GM18867 (cell line): ENCODE results near the gene CNTFR.

Experiments used
- ATAC-seq: cut with Tn5 transposase; IDR thresholded peaks from one replicate; pipeline ENCODE4 v1.9.1; 2021; ENCODE audit warnings: mild to moderate bottlenecking, moderate library complexity; ENCODE audit not compliant: unreplicated experiment

Gene CNTFR

DNA sequence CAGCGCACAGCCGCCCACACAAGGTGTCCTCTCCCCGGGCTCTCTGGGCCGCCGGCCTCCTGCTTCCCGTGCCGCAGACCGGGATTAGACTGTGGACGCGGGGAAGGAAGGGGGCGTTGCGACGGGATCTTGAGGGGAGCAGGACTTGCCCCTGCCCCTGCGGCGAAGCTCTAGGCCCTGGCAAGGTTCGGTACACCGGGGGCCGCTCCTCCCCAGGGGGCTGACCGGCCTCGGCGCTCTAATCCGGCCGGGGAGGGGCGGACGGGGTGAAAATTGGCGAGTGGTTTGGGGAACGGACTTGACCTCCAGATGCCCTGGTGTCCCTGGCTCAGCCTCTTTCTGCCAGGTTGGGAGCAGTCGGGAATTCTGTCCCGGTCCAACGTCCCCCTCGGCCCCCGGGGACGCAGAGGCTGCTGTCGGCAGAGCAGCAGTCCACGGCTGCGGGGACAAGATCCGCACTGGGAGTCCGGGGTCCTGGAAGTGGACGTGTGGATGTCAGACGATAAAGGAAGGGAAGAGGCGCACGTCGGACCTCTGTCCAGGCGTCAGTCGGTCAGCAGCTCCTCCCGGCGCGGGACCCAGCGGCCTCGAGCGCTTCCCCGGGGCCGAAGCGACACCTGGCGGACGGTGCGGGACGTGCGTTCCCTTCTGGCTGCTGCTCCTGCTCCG lies 1.9 kb upstream of the CNTFR start:
- ATAC-seq, result no peak

DNA sequence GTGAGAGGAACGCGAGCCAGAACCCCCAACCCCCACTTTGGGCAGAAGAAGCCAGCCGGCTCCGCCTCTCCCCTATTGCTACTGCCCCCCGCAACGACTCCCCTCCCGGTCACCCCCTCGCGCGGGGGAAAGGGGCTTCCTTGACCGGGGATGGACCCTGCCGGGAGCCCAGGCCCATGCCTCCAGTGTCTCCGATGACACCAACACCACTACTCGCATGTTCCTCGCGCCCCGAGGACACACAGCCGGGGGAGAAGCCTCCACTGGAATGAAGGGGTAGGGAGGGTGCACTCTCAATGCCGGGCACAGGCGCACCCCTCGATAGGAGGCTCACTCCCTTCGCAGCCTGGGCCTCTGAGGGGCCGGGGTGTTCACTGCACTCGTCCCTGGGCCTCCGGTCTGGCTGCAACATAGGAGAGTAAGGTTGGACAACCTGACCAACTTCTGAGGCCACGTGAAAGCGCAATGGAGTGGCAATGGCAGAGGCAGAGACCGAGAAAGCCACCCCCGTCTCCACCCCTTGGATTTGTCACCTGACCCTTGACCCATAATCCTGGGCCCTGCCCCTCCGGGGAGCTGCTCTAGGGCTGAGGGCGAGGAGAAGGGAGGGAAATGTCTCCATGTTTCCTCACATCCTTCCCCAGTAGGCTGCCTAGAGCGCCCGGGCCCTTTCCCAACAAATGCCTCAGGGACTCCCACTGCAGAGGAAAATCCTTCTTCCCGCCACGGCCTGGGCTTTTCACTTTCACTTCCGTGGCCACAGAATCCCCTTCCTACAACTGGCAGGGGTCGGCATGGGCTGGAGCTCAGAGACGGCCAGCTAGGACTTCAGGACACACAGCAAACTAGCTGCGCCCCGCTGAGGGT lies 1.1 kb upstream of the CNTFR start:
- ATAC-seq, result no peak

DNA sequence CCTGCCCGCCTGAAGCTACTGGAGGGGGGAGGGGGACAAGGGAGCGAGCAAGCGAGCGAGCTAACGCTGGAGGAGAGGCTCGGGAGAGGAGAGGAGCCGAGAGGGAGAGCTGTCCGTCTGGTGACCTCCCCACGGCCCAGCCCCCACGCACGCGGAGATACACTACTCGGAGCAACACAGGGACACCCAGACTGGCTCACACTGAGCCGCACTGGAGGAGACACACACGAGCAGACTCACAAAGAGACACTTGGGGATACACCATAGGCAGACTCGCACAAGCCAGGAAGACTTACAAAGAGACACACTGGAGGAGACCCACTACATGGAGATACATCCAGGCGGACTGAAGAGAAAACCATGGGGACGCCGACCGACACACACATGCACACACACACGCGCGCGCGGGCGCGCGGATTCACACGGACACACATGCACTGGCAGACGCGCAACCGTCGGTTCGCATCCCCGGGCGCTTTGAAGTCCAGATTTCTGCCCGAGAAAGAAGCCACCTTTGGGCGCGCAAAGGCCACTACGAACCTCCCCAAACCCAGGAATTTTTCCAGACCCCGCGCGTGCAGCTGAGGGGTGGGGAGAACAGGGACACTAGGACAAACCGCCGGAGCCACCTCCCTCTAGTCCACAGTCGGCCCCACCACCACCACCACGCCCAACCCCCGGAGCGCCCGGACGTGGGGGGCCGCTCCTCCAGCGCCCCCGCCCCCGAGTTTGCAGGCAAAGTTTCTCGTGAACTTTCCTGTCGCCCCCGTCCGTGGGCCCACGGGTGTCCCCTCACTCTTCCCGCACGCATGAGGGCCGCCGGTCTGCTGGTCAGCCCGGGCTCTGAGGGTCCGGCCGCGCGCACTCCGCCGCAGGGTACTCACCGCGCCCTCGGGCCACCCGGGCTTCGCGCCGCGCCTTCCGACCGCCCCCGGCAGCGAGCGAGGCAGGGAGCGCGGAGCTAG lies 571 bp downstream of the CNTFR start:
- ATAC-seq, result no peak

DNA sequence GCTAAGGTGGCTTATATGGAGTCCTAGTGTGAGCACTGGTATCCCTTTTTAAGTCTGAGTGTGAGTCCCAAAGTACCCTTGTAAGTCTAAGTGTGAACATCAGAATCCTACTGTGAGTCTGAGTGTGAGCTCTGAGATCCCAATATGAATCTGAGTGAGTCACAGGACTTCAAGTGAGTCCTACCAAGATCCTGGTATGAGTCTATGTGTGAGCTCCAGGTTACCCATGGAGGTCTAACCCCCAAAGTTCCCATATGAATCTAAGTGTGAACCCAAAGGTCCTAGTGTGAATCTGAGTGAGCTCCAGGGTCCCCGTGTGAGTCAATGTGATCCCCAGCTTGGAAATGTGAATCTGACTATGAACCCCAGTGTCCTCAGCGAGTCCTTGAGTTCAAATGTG lies 2.3 kb downstream of the CNTFR start:
- no peak for ATAC-seq

DNA sequence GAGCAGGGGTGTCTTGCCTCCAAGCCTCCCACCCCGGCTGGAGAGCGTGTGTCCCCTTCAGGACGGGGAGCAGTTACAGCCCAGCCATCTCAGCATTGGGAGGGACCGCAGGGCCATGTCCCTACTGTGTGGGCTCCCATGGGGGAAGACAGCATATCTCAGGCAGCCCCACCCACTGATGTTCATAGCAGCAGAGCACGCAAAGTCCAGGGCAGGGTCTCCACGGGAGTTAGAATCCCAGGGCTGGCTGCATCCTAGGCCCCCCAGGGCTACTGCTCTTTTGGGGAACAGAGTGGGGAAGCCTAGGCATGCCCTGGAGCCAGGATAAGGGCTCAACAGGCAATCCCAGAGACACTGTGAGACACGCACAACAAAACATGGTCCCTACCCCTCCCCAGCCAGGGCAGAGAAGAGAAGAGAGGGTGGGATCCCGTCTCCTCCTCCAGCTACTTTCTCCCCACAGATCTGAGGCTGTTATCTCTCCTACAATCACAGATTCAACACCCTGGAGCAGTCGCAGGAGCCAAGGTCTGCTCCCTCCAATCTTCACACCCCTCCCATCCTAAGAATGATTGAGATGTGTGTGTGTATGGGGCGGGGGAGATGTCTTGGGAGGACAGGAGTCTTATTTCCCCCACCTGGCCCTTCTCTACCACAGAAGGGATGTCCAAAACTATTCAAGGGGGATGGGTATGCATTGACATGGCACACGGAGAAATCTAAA lies 3.4 kb downstream of the CNTFR start:
- no peak for ATAC-seq

DNA sequence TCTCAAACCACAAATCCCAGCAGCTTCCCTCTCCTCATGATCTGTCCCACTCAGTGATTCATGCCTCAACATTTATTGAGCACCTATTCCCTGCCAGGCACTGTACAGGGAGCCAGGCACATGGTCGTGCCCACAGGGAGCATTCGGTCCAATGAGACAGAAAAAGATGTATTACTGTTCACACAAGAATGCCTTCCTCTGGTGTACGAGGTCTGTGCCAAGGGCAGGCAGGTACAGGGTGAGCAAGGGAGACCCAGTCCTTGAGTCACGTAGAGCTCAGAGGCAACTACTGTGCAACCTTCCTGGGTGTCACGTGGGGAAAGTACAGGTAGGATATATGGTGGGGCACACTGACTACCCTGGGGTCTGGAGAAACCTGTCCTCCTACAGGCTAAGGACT lies 4.6 kb downstream of the CNTFR start:
- no peak for ATAC-seq

DNA sequence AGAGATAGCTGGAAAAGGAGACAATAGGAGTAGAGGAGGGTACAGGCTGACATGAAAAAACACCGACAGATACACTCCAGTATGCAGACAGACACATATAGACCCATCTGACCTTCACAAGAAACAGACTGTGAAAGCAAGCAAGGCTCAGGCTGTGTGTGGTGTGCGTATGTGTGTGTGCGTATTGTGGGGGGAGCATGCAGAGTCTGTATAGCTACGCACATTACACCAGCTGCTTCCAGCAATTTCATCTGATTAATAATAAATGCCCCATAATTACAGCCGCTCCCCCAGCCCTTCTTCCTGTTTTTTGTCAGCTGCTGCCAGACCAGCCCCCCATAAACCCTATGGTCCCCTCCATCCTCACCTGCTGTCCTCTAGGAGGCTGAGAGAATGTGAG lies 6.7 kb downstream of the CNTFR start:
- ATAC-seq, result no peak

DNA sequence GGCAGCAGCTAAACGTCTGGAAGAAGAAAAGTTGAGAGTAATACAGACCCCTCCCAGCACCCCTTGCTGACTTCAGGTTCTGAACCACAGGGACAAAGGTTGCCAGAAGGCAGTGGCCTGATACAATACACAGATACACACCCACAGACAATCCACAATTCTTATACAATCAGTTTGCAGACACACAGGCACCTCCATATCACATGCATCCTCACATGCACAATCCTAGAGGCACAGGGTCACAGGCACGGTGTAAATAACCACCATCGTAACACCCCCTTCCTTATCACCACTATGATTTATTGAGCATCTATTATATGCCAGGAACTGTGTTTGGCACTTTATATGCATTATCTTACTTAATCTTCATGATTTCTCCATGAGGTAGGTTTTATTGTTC lies 8.2 kb downstream of the CNTFR start:
- ATAC-seq, result no peak

DNA sequence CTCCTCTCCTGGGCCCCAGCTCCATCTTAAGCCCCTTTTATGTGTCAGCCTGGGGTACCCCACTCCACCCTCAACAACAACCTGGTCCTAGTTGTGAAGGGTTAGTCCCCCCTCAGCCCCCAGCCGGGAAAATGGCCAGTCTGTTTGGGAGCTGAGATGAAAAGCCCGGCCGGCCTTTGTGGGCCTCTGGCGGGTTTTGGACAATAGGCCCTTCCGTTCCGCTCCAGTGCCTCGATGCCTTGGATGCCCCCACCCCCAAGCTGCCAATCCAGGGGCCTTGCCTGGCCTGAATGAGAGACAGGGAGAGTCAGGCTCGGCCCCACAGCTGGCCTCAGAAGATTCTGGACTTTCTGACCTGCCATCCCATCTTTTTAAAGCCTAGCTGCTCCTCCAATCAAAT lies 9.2 kb downstream of the CNTFR start:
- ATAC-seq, result no peak

DNA sequence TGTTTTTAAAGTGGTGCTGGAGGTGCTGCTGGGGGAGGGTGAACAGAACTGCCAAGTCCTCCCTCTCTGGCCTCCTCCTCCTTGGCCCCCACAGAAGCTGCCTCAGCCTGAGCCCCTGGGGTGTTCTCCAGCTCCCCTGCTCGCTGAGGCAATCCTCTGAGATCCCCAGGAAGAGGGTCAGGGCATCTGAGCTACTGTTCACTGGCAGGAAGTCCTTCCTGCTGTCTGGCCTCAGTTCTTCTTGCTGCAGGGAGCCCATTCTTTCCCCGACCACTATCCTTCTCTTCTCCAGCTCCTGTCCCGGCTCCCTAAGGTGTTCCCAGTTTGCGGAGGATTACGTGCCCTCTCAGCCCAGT lies 9.7 kb downstream of the CNTFR start:
- no peak for ATAC-seq

DNA sequence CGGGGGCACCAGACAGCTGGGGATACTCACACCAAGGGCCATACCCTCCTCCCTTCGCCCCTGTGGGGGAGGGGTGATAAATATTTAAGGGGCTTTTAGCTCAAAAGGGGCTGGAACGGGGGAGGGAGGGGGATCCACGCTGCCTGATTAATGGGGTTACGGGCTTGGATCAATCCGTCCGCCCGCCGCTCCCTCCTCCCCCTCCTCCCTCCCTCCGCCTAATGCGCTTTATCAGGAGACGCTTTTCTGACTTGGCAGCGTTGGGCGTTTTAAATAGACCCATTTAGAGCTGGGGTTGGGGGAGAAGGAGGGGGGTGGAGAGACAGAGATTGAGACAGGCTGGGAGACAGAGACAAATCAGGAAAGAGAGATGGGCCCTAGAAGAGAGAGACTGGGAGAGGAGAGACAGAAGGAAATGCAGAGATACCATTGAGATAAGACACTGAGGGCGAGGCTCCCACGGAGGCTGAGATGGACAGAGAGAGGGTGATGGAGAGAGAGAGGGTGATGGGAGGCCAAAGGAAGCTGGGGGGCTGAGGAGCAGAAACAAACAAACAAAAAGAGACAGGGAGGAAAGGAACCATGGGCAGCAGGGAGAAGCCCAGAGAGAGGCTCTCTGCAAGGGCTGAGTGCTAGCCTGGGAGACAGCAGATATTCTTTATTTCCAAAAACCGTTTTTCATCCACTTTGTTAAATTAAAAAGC lies 10.3 kb downstream of the CNTFR start:
- no peak for ATAC-seq

DNA sequence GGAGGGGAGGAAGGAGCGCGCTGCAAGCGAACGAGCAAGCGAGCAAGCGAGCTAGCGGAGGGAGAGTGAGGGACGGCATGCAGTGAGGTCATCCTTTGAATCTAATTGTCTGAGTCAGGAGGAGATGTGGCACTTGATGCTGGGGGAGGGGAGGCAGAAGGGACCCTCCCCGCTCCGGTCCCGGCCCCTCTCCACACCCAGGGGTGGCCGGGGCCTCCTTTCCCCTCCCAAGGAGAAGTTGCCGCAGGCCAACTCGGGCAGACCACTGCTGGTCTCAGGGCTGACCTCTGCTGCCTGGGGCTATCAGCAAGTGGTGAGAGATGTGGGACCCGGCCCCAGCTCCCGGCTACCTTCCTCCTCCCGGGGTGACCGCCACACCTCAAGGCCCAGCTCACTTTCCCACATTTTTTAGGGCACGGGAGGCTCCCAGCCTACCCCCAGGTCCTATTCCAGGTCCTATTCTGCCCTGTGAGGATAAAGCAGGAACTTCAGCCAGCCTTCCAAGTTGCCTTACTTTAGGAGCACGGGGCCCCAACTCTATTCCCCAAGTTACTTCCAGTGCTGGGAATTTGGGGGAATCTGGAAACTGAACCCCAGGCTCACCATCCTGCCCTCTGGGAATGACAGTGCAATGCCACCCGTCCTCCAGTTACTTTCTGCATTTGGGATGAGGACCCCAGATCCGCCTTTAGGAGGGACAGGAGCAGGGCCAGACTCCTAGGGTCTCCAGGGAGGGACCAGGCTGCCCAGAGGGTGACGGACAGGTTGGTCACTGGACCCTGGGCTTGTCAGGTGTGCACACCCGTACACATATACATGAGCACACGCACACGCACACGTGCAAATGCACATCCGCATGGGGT lies 11.1 kb downstream of the CNTFR start:
- ATAC-seq, result no peak

DNA sequence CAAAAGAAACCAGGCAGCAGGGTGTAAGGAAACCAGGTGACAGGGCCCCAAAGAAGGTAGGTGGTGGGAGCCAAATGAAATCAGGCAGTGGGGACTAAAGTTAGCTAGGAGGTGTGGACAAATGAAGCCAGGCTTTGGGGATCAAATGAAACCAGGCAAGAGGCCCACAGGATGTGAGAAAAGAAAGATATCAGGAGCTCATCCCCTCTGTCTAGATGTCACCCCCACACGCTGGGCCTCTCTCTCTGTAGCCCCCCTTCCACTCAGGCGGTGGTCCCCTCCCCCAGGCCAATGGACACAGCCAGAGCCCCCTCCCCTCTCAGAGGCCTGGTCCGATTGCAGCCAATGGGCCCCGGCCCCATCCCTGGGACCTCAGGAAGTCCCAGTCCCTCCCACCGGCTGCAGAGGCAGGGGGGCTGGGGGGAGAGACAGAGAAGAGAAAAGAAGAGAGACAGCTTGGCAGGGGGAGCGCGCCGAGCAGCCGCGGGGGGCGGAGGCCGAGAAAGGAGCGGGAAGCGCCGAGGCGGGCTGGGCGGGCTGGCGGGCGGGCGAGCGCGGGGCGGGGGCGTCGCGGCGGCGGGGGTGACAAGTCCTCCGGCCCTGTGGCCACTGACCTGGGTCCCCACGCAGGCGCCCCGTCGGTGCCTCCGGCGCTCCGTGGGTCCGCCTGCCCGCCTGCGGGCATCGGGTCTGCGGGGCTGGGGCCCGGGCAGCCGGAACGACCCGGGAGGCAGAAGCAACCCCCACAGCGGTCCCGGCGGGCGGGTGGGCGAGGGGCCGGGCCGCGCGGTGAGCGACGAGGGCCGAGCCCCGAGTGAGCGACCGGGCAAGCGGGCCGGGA lies 11.9 kb downstream of the CNTFR start:
- ATAC-seq, result no peak

DNA sequence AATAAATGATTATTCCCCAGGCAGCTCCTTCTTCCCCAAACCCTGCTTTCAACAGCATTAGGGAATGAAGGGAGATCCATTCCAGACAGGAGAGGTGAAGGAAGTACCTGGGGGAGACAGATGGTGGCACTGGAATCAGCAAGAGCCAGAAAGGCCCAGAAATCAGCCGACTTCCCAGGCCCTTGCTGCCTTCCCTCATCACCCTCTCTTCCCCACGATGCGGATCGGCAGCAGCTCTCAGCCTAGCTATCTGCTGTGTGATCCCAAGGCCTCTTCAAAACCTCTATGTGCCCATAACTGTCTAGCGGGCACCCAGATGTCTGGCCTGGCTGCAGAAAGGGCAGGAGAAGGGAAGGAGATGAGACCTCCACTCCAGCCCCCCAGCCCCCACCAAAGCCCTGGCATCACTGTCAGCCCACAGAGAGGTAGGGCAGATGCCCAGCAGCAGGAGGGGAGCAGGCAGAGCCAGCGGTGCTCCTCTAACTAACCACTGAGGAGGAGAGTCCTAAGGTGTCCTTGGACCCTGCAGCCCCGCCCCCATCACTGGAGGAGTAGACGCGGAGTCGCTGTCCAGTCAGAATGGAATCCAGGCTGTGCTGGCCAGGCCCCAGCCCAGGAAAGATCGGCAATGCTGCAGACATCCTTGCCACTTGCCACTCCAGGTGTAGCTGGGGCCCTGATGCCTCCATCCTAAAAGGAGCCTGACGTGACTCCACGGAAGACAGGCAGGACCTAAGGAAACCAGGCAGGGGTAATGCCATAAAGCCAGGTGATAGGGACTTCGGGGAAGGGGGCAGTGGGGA lies 12.7 kb downstream of the CNTFR start:
- ATAC-seq, result no peak

DNA sequence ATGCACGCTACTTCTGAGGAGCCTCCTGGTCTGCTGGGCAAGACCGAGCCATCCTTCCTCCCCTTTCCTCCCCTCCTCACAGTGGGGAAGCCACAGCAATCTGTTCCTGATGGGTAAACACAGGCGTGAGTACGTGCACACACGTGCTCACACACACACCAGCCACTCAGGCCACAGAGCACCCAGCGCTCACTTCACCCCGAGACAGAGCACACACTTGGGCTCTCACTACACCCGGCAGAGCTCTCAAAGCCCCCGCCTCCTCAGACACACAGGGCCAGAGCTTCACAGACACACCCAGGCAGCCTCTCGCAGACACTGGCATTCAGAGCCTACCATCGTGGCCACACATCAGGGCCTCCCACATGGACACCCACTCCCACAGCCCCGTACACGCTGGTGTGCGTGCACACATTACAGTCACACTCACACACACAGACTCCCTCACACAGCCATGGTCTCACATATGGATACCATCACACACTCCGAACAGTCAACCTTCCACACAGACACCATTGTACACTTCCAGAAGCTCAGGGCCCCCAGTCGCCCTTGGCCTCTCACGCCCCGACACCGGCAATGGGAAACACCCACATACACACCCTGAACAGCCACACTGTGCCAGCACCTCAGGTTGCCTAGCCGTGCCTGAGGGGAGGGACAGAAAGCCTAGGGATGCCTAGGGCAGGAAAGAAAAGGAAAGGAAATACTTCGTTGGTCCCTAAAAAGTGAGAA lies 13.5 kb downstream of the CNTFR start:
- ATAC-seq, result no peak

DNA sequence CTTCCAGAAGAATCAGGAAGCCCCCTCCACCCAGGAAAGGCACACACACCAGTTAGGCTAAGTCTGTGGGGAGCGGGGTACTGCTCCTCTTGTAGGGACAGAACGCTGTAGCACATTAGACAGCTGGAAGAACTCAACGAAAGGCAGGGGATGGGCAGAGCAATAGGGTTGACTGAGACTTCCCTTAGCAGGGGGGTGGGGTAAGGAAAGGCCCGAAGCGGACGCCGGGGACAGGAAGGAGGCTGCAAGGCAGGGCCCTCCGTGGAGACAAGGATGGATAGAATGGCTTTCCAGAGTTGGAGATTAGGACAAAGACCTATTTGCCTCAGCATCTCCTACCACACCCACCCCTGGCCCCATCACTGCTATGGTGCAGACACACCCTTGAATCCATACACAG lies 14.3 kb downstream of the CNTFR start:
- ATAC-seq, result no peak

DNA sequence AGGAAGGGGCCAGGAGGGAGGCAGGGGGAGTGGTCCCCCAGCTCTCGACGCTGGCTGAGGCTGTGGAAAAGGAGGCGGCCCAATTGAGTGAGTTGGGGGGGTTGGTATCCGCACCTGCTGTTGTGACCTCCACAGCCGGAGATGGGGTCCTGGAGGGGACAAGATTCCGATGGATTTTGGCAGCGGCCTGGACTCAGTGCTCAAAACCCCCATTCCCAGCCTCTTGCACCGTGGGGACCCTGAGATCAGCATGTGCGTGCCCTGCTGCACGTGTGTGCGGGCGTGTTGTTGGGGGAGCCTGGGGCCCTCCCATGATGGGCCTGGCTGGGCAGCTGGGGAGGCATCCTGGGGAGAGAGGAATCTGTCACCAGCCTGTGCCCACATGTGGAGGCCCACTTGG lies 15.0 kb downstream of the CNTFR start:
- ATAC-seq, result no peak
